ENCODE data around the gene CDCA5.
"Not testable (repeated sequence)": the region's sequence is repeated elsewhere in the genome, so short reads cannot be mapped to it uniquely, and the experiment has no call there.

CDCA5 gene

GRCh38 chr11:65118891-65119669, 35.2 kb upstream of the CDCA5 start:
- DNase-seq (ENCODE audit: low spot score): not testable (repeated sequence)

- no peak for DNase-seq (ENCODE audit: low spot score)
Observed at GRCh38 chr11:65118097-65118837, 34.4 kb upstream of the CDCA5 start.

- peak; percentile 92 for DNase-seq (ENCODE audit: low spot score)
Observed at GRCh38 chr11:65117206-65118096, 33.6 kb upstream of the CDCA5 start, which contains the start of gene ZNHIT2. TSS of gene ZNHIT2 (minus strand) at chr11:65117701. CDS start at chr11:65117653, 48 bp downstream.

- no peak for DNase-seq (ENCODE audit: low spot score)
Observed at GRCh38 chr11:65116370-65117205, 32.7 kb upstream of the CDCA5 start.

GRCh38 chr11:65115361-65116082, 31.7 kb upstream of the CDCA5 start:
- DNase-seq (ENCODE audit: low spot score): no peak

- DNase-seq (ENCODE audit: low spot score): no peak
Observed at GRCh38 chr11:65114538-65115171, 30.8 kb upstream of the CDCA5 start.

- DNase-seq (ENCODE audit: low spot score): no peak
Observed at GRCh38 chr11:65113839-65114238, 30.0 kb upstream of the CDCA5 start.

GRCh38 chr11:65113361-65113756, 29.5 kb upstream of the CDCA5 start:
- DNase-seq (ENCODE audit: low spot score): no peak

- peak; percentile 77 for DNase-seq (ENCODE audit: low spot score)
Observed at GRCh38 chr11:65112546-65113360, 28.9 kb upstream of the CDCA5 start.

- DNase-seq (ENCODE audit: low spot score): peak; percentile 97
Observed at GRCh38 chr11:65111744-65112545, 28.1 kb upstream of the CDCA5 start, which contains the start of gene TM7SF2. TSS of gene TM7SF2 (plus strand) at chr11:65111872. CDS start at chr11:65112016, 144 bp downstream.

- DNase-seq (ENCODE audit: low spot score): no peak
Observed at GRCh38 chr11:65111159-65111743, 27.4 kb upstream of the CDCA5 start.

GRCh38 chr11:65110354-65110861, 26.6 kb upstream of the CDCA5 start:
- peak; percentile 88 for DNase-seq (ENCODE audit: low spot score)

- no peak for DNase-seq (ENCODE audit: low spot score)
Observed at GRCh38 chr11:65109231-65110198, 25.7 kb upstream of the CDCA5 start.

GRCh38 chr11:65108469-65109123, 24.8 kb upstream of the CDCA5 start:
- DNase-seq (ENCODE audit: low spot score): no peak

- DNase-seq (ENCODE audit: low spot score): no peak
Observed at GRCh38 chr11:65107751-65108468, 24.1 kb upstream of the CDCA5 start.
